GM18508 (cell line): ENCODE data around the gene TSPAN17.

Experiments
- ATAC-seq: cut with Tn5 transposase; IDR thresholded peaks from one replicate; pipeline ENCODE4 v1.9.1; 2021; ENCODE audit warnings: moderate number of reproducible peaks; ENCODE audit not compliant: insufficient read depth, unreplicated experiment

The TSPAN17 gene

DNA sequence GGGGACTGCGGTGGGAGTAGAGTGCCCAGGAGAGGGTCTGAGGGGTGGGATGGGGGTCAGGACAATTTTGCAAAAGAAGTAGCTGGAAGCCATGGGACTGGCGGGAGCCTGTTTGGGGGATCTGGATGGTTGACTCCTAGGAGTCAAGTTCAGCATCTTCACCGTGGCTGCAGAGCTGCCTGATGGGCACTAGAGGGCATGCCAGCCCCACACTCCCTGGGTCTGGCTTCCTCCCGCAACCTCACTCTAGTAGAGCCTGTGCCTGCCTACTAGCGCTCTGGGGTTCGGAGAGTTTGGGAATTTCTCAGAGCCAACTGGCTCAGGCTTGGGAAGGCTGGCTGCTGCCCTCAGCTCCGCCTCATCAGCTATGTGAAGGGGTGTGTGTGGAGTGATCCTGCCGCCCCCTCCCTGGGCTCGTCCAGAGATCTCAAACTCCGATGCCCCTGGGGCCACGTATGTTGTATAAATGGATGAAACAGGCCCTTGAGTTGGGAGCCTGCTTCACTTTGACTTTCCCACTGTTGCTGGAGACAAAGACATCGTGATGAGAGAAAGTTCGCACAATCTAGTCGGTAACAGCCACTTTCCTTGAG is 10.8 kb downstream of the TSPAN17 start:
- no peak for ATAC-seq

- ATAC-seq, result no peak
These were observed 11.7 kb downstream of the TSPAN17 start for GRCh38 chr5:176658817-176659511.

GRCh38 chr5:176659512-176659839 is 12.2 kb downstream of the TSPAN17 start:
- no peak for ATAC-seq

DNA sequence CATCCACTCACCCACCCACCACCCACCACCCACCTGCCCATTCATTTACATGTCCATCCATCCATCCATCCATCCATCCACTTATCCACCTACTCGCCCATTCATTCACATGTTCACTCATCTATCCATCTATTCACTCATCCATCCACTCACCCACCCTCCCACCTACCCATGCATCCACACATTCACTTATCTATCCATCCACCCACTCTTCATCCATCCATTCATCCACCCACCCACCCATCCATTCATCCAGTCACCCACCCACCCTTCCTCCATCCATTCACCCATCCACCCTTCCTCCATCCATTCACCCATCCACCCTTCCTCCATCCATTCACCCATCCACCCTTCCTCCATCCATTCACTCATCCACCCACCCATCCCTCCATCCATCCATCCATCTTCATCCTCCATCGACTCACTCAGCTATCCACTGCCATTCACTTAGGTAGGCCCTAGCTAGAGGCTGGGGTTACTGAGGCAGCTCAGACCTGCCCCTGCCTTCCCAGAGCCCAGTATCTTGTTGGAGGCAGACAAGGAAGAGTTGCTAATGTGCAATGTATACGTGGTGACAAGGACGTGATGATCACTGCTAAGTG is 12.7 kb downstream of the TSPAN17 start:
- ATAC-seq, result no peak

DNA sequence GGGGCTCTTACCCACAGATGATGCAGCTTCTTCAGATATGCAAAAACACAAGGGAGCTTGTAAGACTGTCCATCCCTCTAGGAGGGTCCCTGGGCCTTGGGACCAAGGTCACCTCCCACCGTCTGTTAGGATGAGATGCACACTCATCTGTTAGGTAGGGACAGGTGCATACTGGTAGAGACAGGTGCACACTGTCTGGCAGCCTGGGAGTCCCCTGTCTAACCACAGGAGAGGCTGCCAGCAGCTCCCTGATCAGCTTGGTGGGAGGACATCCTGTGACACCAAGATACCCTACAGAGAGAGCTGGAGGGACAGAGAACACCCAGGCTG is 13.2 kb downstream of the TSPAN17 start:
- no peak for ATAC-seq

DNA sequence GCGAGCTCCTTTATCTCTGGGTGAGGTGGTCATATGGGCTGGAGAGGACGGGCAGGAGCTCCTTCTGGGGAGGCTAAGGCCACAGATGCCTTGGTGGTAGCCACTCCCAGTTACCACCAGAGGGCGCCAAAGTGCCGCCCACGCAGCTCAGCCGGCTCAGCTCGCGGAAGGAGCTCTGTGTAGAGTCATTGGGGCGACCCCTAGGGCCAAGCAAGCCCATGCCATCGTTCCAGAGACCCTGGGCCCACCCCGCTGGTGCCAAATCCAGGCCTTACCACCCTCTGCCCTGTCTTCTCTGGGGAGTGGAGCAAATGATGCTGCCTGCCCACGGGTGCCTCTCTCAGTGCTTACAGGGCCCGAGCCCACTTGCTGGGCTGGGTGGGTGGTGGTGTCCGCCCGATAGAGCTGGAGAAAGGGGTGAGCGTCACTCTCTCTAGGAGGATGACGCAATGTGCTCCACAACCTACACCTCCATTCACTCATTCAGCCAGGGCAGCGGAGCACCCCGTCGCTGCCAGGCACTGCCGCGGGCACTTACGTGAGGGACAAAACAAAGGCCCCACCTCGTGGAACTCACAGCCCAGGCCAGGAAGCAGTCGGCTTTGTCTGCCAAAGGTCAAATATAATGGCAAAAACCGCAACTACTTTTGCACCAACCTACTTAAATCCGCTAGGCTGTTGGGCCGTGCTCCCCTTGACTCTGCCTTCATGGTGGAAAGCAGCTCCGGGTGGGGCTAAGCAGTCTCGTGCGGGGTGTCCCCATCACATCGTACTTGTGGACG is 13.8 kb downstream of the TSPAN17 start:
- ATAC-seq, result no peak

- ATAC-seq, result no peak
These were observed 14.4 kb downstream of the TSPAN17 start for GRCh38 chr5:176661676-176662075.

DNA sequence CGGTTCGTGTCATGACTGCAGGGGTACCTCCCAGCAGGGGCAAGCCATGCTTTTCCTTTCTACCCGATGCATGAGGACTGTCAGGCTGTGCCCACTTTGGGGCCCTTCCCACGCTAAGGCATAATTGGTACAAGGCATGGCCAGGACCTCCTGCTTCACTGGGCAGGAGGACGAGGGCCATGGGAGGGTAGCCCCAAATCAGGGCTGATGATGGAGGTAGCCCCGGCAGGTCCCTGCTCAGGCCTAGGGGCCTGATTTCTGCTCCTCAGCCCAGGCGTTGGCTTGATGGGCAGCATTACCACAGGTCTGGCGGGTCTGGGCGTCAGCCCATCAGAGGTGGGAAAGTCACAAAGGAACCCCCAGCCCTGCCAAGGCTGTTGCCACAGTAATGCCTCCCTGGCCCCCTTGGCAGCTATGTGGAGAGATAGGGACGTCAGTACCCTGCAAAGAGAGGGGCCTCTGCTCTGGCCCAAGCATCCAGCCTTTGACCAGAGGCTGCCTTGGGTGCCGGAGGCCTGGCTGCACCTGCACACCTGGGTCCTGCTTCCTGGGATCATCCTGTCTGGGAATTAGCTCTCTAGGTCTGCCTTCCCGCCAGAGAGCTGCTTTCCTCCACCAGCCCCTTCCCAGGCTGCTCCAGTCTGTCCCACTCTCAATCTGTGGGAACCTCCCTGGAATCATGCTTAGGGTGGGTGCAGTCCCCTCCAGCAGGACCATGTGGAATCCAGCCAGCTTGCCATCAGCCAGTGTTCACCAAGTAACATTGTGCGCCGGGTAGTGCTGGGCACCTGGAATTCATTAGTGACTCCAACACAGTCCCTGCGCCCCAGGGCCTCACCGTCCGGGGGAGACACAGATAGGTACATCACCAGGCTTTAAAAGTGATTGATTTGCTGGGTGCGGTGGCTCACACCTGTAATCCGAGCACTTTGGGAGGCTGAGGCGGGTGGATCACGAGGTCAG is 15.4 kb downstream of the TSPAN17 start:
- no peak for ATAC-seq

DNA sequence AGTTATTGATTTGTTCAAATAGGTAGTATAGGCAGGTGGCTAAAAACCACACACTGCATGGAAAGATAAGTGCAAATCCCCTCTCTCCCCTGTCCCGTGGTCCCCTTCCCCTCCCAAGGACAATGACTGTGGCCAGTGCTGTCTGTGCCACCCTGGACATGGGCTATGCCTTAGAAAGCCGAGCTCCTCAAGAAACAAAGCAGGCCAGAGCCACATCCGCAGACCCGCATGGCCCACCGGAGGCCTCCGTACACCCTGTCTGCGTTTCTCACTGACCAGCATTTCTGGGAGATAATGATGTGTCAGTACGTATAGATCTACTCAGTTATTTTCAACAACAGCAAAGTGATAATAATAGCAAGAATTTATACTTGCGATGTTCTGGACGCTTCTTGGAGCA is 16.3 kb downstream of the TSPAN17 start:
- ATAC-seq, result no peak

DNA sequence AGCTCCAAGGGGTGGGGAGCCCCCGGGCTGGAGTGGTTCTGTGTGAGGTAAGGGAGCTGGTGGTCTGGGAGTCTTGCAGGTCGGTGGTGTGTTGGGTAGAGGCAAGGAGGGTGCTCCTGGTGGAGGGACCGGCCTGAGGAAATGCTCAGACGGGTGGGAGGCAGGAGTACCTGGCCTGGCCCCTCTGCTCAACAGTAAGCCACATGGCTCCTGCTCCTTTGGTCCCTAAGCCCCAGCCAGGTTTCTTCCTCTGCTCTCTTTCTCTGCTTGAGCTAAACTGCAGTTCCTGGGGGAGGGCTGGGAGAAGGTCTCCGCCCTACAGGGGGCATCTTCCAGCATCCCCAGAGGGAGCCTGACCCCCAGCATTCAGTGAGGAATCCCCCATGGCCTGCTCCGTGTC is 17.2 kb downstream of the TSPAN17 start:
- no peak for ATAC-seq

DNA sequence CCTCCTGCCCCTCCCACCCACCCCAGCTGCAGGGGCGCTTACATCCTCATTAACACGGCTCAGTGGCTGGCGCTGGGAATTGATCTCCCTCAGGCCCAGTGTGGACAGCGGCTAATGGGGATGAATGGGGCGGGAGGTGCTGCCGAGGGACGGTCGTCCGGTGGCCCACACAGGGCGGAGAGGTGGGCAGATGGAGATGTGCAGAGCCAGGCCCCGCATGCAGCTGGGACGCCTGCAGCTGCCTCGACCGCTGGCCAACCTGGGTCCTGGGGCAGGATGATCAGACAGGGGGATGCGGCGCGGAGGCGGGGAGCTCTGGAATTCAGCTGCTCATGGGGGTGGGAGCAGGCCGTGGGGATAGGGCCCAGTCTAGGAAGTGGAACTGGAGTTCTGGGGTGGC is 17.6 kb downstream of the TSPAN17 start:
- no peak for ATAC-seq

GRCh38 chr5:176665517-176665916 is 18.2 kb downstream of the TSPAN17 start:
- no peak for ATAC-seq

- ATAC-seq, result no peak
These were observed 20.4 kb downstream of the TSPAN17 start for GRCh38 chr5:176667637-176668036.

- no peak for ATAC-seq
These were observed 23.2 kb downstream of the TSPAN17 start for GRCh38 chr5:176670449-176670848.

DNA sequence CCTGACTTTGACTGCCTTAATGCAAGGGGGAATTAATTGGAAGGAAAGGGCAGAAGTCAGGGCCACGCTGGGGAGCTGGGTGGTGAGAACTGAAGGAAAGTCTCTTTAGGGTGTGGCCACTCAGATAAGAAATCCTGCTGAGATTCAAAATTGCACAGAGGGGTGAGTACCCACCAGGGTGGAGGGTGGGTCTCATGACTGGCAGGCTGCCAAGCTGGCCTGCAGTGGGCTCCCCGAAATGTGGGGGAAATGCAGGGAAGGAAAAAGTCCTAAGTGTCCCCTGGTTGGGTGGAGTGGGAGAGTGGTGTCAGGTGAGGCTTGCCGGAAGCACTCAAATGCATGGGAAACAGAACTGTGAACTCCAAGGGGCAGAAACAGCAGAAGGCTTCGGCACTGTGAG is 24.1 kb downstream of the TSPAN17 start:
- ATAC-seq, result no peak

DNA sequence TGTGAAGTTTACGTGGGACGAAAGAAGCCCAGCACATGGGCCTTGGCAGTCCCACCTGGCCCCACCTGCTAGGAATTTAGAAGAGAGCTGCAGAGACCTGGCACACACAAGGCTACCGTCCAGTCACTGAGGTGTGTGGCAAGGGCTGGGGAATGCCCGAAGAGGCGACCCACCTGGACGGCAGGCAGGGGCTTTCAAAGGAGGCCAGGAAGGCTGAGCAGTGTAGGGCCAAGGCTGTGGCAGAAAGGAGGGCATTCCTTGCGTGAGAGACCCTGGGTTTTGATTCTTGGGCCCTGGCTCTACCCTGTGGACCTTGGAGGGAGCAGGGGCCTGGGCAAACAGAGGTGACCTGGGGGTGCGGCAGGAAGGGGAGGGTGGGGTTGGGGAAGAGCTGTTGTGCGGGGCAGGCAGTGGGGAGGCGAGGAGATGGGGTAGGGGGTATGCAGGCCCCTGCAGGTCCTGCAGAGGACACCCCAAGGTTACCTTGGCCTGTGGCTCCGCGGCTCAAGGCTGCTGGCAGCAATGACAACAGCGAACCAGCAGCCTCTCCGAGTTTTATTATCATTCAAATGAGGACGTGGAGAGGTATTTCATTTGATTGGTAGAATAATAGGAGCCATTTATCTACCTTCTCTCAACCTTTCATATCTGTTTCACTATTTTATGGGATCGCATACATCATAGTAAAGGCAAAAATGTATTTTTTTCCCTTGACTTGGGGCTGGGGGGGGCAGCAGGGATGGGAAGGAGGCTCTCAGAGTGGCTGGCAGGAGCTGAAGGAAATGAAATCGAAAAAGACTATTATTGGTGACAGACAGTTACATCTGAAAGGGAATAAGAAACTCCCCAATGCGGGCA is 24.8 kb downstream of the TSPAN17 start:
- ATAC-seq, result no peak

- ATAC-seq, result no peak
These were observed 26.6 kb downstream of the TSPAN17 start for GRCh38 chr5:176673651-176674583.

GRCh38 chr5:176674799-176675198 is 27.5 kb downstream of the TSPAN17 start:
- no peak for ATAC-seq
